Esophagus muscularis mucosa (tissue), 4 donors: Measurements from ENCODE around the gene RNF146.

Experiments
- EP300 ChIP-seq: sonication (generic); formaldehyde crosslinking; IDR thresholded peaks from one replicate; pipeline ENCODE4 v1.6.1; 2017; ENCODE audit warnings: antibody characterized with exemption
- POLR2A ChIP-seq: fragments of 450-650 bp; IDR thresholded peaks from one replicate; pipeline ENCODE4 v1.6.1; 2017; ENCODE audit warnings: antibody characterized with exemption, moderate library complexity, mild to moderate bottlenecking, low read depth
- TF ChIP-seq, protein P1 (sequence below), 3 experiments: fragments of 200-600 bp in 2 of 3; fragments of 450-650 bp in 1 of 3; sonication (generic) in 2 of 3; IDR thresholded peaks; one replicate each; pipeline ENCODE4 v1.5.1; 2017 to 2019; ENCODE audit warnings: antibody characterized with exemption in 3 of 3, mild to moderate bottlenecking in 2 of 3, moderate library complexity in 1 of 3

- TF ChIP-seq, protein P1, sequence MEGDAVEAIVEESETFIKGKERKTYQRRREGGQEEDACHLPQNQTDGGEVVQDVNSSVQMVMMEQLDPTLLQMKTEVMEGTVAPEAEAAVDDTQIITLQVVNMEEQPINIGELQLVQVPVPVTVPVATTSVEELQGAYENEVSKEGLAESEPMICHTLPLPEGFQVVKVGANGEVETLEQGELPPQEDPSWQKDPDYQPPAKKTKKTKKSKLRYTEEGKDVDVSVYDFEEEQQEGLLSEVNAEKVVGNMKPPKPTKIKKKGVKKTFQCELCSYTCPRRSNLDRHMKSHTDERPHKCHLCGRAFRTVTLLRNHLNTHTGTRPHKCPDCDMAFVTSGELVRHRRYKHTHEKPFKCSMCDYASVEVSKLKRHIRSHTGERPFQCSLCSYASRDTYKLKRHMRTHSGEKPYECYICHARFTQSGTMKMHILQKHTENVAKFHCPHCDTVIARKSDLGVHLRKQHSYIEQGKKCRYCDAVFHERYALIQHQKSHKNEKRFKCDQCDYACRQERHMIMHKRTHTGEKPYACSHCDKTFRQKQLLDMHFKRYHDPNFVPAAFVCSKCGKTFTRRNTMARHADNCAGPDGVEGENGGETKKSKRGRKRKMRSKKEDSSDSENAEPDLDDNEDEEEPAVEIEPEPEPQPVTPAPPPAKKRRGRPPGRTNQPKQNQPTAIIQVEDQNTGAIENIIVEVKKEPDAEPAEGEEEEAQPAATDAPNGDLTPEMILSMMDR (IDR thresholded peaks at IDR 0.05) = no peak
- TF ChIP-seq POLR2A (no peak), EP300 (no peak)
These were observed 11.5 kb downstream of the RNF146 start for GRCh38 chr6:127277878-127278843.
